SU-DHL-6 (cell line): Measurements from ENCODE around the gene PPIG.

Source experiments
- EZH2phosphoT487 ChIP-seq: fragments of 200-600 bp; sonication (generic), shearing (Covaris generic); conservative IDR thresholded peaks from 2 replicates; pipeline ENCODE4 v1.6.1; 2018; ENCODE audit warnings: mild to moderate bottlenecking, antibody characterized with exemption, low read length, moderate library complexity, mixed read lengths
- TF ChIP-seq, protein P1 (sequence below): fragments of 200-600 bp; sonication (generic); IDR thresholded peaks from one replicate; pipeline ENCODE4 v1.5.1; 2017; ENCODE audit warnings: antibody characterized with exemption, mild to moderate bottlenecking, low read length, moderate library complexity; ENCODE audit not compliant: insufficient read depth, poor library complexity, severe bottlenecking

DNA sequence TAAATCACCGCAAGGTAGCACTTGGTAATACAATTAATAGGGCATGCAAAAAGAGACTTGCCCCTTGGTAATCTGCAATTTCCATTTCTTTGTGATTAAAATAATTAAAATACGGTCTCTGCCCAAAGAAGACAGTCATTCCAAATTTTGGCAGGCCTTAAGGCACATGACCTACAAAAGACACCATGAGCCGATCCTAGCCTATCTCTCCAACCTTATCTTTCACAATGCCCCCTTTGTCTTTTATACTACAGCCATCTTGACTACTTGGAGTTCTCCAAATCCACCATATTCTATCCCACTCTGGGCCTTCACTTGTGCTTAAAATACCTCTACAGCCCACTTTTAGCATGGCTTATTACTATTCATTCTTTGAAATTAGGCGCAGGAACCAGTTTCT lies 86.8 kb downstream of the PPIG start:
- TF ChIP-seq, protein P1, sequence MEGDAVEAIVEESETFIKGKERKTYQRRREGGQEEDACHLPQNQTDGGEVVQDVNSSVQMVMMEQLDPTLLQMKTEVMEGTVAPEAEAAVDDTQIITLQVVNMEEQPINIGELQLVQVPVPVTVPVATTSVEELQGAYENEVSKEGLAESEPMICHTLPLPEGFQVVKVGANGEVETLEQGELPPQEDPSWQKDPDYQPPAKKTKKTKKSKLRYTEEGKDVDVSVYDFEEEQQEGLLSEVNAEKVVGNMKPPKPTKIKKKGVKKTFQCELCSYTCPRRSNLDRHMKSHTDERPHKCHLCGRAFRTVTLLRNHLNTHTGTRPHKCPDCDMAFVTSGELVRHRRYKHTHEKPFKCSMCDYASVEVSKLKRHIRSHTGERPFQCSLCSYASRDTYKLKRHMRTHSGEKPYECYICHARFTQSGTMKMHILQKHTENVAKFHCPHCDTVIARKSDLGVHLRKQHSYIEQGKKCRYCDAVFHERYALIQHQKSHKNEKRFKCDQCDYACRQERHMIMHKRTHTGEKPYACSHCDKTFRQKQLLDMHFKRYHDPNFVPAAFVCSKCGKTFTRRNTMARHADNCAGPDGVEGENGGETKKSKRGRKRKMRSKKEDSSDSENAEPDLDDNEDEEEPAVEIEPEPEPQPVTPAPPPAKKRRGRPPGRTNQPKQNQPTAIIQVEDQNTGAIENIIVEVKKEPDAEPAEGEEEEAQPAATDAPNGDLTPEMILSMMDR, result no peak
- no peak for TF ChIP-seq EZH2phosphoT487
